GM21737 (cell line): Measurements from ENCODE around the gene B4GALT1.
"Not testable (repeated sequence)": the region's sequence is repeated elsewhere in the genome, so short reads cannot be mapped to it uniquely, and the experiment has no call there.

Experiments used
- ATAC-seq: cut with Tn5 transposase; IDR thresholded peaks from one replicate; pipeline ENCODE4 v1.9.1; 2021; ENCODE audit warnings: mild to moderate bottlenecking, moderate library complexity; ENCODE audit not compliant: unreplicated experiment

B4GALT1 gene

DNA sequence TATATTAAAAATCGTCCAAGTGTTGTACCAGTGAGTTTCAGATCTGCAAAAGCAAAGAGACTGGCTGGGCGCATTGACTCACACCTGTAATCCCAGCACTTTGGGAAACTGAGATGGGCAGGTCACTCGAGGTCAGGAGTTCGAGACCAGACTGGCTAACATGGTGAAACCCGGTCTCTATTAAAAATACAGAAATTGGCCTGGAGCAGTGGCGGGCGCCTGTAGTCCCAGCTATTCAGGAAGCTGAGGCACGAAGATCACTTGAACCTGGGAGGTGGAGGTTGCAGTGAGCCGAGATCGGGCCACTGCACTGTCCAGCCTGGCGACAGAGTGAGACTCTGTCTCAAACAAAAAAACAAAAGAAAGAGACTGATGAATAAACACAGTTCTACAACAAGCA lies 18.3 kb upstream of the B4GALT1 start:
- ATAC-seq = no peak

DNA sequence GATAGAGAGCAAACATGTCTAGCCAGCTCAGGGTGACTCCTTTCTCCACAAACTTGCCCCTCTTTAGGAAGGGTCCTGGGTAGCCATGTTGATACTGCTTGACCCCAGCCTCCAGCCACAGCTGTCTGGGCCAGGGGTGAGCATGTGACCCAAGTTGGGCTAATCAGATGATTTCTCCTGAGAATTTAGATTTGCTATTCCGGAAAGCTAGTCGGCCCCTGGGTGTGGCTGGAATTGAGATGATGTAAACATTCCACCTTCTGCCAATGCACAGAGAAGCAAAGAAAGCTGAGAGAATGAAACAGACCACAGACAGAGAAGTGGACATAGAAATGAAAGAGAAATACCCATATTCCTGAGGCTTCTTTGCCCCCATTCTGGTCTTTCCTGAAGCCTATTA lies 17.8 kb upstream of the B4GALT1 start:
- ATAC-seq = no peak

DNA sequence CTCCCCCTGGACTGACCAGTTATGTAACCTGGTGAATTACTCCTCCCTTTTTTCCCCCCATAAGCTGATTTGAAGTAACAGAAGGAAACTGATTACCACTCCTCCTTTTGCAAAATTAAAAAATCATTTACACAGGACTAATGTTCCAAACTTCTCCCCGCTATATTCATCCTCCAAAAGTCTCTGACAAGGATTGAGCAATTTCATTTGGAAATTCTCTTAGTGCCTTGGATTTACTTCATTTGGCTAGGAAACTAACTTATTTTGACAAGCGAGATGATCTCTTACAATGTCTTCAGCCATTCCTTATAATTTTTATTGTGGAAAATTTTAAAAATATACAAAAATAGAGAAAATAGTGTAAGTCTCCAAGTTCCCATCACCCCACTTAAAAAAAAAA lies 15.4 kb upstream of the B4GALT1 start:
- no peak for ATAC-seq

DNA sequence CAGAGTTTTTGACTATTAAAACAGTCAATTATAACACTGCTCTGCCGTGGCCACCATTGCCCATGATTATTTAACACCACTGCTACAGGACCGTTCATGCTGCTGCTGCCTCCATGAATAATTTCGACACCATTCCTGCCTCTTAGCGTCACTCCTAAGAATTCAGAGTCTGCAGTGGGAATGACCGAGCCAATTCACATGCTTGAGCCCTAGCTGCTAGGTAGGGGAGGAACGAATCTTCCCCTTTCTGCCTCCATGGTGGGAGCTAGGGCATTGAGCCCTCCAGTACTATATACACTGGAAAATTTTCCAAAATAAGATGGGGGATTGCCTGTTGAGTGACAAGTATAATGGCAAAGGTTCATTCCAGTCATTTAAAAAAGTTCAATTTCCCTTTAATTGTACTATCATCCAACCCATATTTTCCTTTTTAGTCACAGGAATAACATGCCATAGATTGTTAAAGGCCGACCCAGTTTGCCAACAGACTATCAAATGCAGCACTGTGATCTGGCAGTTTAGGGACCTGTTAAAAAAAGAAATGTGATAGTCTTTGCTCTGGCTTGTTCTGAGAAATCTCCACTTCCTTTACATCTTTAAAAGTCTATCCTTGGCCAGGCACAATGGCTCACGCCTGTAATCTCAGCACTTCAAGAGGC lies 13.5 kb upstream of the B4GALT1 start:
- ATAC-seq = no peak

DNA sequence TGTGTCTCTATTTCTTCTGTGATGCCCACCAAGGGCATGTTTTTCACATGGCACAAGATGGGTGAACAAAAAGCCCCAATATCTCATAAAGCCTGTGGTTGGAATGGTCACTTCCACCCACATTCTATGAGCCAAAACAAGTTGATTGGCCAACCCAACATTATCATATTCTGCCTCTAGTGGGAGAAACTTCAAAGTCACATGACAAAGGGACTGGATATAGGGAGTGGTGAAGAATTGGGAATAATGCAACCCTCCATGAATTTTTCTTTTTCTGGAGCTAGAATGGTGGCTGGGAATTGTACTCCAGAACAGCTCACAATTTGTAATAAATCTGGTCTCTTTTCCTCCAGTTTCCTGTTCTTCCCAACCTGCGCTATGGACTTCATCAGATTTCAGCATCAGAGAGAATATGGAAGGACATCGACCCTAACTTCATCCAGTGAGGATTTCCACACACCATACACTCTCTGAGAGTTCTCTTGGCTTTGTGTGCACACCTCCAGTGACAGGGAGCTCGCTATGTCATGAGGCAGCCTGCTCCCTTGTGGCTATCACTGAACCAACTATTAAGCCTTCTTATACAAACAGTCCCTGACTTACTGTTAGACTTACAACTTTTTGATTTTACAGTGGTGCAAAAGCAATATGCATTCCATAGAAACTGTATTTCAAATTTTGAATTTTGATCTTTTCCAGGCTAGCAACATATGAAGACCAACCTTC lies 12.0 kb upstream of the B4GALT1 start:
- ATAC-seq = no peak

- peak; percentile 84 for ATAC-seq
These were observed 10.5 kb upstream of the B4GALT1 start for GRCh38 chr9:33177639-33178038.

DNA sequence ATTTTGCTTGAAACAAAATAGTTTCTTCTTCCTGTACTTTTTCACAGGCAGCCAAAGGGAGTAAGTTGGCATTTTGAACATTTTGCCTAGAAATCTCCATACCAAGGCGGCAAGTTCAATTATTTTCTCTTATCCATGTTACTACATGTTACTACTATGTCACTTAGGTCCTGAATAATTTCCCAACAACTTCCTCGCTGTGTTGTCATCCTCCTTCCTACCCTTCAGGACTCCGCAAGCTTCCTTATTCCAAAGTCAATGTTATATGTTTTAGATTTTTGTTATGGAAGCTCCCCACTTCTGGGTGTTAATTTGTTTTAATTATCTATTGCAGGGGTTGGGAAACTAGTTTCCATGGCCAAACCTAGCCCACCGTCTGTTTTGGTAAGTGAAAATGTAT lies 9.9 kb upstream of the B4GALT1 start:
- ATAC-seq = no peak

GRCh38 chr9:33175649-33176325 lies 8.7 kb upstream of the B4GALT1 start:
- no peak for ATAC-seq

DNA sequence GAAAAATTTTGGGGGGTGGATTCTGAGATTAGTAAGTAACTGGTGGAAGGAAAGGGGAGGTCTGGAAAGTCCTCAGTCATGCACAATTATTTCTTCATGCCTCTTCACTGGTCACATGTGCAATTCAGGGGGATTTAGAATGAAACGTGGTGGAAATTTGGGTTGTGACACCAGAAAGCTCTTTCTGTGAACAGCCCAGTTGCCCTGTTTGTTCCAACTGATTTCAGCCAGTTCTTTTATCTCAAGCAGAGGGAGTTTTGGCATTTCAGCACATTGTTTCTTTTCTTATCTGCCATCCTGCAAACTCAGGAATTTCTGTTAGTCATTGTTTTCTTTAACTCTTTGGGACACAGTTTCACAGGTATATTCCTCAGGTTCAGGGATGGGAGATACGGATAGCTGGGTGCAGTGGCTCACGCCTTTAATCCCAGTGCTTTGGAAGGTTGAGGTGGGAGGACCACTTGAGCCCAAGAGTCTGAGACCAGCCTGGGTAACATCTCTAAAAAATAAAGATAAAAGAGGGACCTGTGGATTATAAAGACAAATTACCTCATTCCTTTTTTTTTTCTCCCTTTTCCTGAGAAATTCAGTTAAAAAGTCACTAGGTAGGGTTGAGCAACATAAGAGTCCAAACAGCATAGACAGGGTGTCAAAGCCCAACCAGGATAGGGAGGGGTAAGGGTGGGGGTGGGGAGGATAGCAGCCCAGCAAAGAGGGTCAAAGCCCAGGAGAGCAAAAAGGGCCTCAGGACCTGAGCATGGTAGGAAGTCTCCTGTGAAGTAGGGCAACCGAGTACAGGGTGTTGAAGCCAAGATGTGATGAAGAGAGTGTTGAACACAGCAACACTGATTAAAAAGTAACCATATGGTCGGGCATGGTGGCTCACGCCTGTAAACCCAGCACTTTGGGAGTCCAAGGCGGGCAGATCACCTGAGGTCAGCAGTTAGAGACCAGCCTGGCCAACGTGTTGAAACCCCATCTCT lies 5.4 kb upstream of the B4GALT1 start:
- no peak for ATAC-seq

DNA sequence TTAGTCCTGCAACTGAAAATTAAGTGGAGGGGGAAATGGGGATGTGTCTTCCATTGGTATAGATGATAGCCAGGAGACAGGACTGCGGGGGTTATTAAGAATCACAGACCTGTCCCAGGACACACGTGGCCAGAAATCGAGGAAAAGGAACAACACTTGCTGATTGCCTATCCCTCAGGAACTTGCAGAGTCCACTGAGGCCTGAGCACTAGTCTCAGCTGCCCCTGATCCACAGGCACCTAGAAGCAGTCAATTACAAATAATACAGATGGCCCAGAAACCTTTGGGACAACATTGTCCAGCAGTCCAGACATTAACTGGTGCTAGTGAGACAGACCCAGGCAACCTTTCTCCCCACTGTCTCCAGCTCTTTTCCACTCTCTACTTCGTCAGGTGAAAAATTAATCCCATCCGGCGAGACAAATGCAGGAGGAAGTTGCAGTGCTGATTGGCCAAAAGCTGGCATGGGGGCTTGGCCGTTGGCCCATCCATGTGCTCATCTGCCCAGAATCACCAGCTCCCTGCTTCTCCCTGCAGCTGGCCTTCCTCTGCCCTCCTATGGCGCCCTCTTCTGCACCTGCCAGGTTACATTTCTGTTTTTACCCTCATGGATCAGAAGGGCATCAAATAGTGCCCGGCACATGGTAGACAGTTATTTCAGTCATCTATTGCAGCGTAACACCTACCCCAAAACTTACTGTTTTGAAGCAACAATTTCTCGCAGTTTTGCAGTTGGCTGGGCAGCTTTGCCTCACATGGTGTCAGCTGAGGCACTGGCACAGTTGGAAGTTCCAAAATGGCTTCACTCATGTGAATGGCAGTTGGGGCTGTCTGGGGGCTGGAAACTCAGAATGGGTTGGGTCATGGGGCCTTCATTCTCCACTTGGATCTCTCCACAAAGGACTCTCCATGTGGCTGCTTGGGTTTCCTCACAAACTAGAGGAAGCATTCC lies 3.6 kb upstream of the B4GALT1 start:
- ATAC-seq = no peak

DNA sequence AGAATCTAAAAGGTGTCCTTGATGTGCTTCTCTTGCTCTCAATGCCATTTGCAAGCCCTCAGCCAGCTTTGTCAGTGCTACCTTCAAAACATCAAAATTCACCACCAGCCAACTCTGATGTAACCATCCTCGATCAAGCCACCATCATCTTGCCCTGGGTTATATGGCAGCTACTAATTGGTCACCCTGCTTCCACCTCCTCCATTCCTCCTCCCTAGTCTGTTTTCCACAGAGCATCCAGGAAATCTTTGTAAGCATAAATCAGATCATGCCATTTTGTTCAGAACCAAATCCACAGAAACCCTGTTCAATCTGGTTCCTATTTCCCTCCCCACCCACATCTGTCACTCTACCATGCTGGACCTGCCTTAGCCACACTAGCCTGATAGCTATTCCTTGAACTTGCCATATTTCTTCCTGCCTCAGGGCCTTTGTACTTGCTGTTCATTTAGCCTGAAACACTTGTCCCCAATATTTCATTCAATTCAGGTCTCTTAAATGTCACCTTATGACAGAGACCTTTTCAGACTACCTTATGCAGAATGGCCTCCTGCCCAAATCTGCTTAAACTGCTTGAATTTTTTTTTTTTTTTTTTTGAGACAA lies 1.9 kb upstream of the B4GALT1 start:
- no peak for ATAC-seq

- no peak for ATAC-seq
These were observed 881 bp upstream of the B4GALT1 start for GRCh38 chr9:33167972-33168461.

DNA sequence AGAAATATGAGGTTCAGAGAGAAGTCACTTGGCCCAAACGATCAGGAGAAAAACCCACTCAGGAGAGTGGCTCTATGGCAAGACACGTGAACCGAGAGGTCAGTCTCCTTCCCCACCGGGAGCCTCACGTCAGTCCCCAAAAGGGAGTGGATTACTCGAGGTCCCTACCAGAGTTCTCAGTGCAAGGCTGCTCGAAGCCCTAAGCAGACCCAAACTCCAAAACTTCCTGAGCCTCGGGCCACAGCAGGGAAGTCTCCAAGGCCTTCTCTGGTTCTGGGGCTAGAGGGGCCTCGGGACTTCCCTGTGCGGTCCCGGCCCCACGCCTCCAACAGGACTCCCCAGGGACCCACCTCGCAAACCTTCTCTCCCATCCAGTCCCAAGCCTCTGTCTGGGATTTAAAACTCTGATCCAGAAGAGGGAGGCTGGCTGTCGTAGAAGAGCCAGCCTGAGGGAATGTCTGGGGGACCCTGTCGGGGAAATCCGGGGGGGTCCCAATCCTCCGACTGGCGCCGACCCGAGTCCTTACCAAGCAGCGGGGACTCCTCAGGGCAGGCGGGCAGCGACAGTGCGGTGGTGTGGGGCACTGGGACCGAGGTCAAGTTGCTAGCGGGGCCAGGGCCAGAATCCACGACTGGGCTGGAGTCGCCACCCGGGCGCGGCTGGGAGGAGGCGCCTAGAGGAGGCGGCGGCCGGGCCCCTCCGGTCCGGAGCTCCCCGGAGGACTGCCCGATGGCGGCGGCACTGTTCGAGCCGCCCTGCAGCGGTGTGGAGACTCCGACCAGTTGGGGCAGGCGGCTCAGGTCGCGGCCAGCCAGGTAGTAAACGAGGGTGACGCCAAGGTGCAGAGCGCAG lies 679 bp downstream of the B4GALT1 start:
- ATAC-seq = peak; percentile 2

DNA sequence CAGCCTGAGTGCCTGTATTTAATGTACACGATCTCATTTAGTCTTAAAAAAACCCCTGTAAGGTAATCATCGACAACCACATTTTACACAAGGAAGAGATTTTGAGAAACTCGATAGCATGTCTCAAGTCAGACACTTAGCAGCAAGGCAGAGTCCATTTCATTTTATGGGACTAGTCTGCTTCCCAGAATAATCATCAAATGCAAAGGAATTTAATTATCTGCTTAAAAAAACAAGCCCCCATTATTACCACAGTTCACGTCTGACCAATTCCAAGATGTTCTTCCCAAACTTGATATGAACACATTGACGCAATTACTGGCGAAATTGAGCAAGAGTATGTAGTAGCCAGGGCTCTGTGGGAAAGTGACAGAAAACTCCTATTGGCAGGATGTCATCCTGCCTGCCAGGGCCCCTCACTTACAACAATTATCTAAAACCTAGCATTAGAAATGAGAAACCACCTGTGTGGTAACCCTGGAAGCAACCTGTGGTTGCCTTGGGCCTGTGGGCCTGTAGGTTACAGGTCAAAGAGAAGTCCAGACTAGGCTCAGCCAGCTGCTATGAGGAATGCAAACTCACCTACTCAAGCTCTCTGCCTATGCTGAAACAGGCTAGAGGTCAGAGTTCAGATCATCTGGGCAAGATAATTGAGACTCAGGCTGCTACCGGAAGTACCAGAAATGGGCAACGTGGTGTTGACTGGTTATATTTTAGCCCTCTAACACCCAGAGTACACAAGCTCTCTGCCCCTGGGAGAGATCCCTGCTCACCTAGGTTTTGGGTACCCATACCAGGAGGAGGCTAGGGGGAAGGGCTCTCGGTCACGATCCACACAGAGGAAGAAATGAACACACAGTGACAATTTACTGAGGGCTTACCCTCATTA lies 1.6 kb downstream of the B4GALT1 start:
- peak; percentile 30 for ATAC-seq

- not testable (repeated sequence) for ATAC-seq
These were observed 2.2 kb downstream of the B4GALT1 start for GRCh38 chr9:33164921-33165262.

DNA sequence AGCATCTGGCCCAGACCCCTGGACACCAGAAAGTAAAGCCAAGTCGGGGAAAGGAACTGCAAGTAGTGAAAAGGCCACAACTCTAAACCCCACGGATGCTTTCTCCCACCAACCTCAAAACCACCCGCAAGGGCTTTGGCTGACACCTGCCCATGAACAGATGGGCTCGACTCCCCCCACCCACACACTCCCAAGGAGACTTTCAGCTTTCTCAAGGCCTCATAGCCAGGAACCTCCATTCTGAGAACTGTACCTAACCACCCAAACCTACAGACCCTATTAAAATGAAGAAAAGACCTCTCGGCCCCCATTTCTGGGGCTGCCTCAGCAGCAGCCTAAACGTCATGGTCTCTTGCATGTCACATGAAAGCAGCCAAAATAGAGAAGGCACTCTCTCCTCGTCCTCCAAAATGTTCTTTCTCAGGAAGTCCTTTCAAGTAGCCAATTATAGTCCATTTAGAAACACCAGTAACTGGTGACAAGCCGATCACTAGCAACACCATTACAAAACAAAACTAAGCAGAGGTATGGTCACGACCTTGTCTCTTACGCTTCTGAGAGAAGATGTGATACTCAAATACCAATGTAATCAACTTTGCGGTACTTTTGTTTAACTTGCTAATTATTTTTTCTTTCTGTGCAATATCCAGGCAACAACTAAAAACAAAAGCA lies 2.9 kb downstream of the B4GALT1 start:
- no peak for ATAC-seq
